VCaP (cell line): ENCODE results near the gene CDH26.

Experiments
- H3K27ac ChIP-seq: fragments of 450-650 bp; 2 replicates; pipeline ENCODE4 v1.5.1; 2017
- TF ChIP-seq, protein P1 (sequence below): fragments of 450-650 bp; conservative IDR thresholded peaks from 2 replicates; pipeline ENCODE4 v1.5.1; 2017; ENCODE audit warnings: mild to moderate bottlenecking, moderate library complexity

Gene CDH26

DNA sequence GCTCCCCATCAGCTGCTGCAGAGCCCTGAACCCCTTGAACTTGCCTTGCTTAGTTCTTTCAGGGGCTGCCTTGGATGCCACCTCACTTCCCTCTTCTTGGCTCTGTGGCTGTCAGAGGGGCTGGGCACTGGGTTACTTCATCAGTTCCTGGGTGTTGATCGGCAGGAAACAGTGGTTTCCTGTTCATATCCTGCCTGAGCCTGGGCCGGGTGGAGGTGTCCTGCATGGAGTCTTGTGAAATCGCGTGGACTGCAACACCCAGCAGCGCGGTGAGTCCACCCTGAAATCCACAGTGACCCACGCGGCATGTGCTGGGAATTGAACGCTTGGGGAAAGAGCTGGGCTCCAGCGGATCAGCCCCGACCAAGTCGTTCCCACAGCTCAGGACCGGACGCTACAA lies 97.5 kb downstream of the CDH26 start:
- TF ChIP-seq, protein P1, sequence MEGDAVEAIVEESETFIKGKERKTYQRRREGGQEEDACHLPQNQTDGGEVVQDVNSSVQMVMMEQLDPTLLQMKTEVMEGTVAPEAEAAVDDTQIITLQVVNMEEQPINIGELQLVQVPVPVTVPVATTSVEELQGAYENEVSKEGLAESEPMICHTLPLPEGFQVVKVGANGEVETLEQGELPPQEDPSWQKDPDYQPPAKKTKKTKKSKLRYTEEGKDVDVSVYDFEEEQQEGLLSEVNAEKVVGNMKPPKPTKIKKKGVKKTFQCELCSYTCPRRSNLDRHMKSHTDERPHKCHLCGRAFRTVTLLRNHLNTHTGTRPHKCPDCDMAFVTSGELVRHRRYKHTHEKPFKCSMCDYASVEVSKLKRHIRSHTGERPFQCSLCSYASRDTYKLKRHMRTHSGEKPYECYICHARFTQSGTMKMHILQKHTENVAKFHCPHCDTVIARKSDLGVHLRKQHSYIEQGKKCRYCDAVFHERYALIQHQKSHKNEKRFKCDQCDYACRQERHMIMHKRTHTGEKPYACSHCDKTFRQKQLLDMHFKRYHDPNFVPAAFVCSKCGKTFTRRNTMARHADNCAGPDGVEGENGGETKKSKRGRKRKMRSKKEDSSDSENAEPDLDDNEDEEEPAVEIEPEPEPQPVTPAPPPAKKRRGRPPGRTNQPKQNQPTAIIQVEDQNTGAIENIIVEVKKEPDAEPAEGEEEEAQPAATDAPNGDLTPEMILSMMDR: no peak
- H3K27ac ChIP-seq: peak overlapping the region; percentile 87; the same call in 1 of the 2 replicates

DNA sequence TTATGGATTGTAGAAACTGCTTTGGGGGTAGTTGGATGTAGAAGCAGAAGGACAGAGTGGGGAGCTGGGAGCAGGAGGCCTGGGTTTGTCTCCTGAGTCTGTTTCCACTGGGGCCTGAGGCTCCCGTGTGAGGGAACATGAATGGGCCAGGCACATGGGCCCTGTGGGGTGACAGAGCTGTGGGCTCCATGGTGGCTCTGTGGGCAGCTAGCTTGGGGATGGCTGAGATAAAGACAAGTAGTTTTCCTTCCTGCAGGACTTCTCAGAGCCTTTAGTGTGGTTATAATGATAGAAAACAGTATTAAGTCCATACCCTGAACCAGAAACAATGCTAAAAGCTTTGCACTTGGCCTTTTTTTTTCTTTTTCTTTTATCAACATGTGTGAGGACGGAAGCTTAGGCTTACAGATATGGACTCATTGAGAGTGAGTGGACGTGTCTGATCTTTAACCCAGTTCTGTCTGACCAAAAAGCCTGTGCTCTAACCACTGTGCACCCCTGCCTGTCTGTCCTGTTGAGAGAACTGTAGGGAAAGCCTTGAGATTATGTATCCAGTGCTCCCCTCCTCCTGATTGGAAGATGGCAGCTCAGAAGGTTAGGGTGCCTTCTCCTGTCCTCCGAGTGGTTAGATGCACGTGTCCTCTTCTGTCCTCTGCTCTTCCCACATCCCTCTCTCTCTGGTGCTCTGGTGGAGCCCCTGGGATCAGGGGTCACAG lies 98.3 kb downstream of the CDH26 start:
- TF ChIP-seq, protein P1: no peak
- peak overlapping the region; percentile 87; the same call in 1 of the 2 replicates for H3K27ac ChIP-seq

DNA sequence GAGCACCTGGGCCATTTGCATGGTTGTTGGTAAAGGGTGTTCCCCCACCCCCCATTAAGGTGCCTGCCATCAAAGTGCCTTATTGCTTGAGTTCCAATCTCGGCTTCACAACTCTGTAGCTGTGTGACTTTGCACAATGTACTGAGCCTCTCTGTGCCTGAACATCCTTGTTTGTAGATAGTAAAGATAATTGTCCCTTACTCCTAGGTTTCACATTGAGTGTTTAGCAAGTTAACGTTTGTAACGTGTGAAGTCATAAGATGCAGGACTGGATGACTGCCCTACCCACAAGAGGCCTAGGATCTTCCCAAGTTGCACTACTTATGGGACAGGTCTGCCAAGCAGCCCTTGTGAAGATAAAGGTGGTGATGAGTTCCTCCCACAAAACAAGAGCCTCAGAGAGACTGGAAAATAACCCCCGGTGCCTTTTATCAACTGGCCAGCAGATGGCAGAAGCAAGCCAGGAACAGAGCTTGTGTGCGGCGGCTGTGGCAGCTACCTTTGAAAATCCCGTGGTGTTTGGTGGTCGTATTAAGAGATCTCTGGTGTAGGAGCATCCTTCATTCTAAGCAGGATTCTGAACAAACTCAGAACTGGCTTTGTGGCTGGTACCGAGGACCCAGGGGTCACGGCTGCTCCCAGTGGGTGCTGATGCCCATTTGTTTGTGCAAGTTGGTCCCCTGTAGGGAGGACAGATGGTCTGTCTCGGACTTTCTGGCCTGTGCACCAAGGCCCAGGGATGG lies 99.1 kb downstream of the CDH26 start:
- peak overlapping the region; percentile 87; the same call in 1 of the 2 replicates for H3K27ac ChIP-seq
- TF ChIP-seq, protein P1: peak; percentile 96

- TF ChIP-seq, protein P1: no peak
- peak overlapping the region; percentile 87; the same call in 1 of the 2 replicates for H3K27ac ChIP-seq
Measured at GRCh38 chr20:60057866-60058807, 99.9 kb downstream of the CDH26 start.

- no peak overlapping the region; the same call in 1 of the 2 replicates for H3K27ac ChIP-seq
- TF ChIP-seq, protein P1: no peak
Measured at GRCh38 chr20:60058879-60059278, 100.7 kb downstream of the CDH26 start.

GRCh38 chr20:60060006-60060557 lies 101.9 kb downstream of the CDH26 start:
- TF ChIP-seq, protein P1: no peak
- H3K27ac ChIP-seq: no peak overlapping the region
